Measurements from ENCODE around the gene GALNT2.

DNA sequence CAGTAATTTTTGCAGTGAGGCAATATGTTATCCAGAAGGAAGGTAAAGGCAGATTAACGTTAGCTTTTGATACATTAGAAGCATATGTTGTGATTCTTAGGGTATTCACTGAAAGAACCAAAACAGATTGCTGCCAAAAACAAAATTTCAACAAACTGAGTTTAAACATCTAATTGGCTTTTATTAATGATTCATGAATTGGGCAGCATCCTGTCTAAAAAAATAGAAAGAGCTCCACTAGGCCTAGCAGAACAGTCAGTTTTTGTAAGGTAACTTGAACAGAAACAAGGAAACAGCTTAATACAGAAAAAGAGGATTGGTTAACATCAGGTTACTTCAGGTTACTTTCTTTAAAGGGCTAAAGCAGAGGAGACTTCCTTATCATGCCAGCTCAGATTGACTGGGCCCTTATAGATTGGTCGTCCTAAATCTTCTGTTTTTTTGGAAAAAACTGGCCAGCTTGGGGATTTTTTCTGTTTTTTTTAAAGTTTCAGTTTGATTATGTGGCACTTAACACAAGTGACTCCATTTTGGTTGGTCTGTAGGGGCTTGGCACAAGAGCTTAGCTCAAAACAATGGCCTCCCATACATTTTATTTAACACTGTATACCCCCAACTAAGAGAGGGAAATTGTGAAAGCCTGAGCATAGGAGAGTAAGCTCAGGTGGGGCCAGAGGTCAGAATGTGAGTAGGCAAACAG lies 36.8 kb upstream of the GALNT2 start:
- no peak for TF ChIP-seq SETDB1 (IDR thresholded peaks at IDR 0.05; ENCODE audit: low read length)
- TF ChIP-seq HDAC2 (IDR thresholded peaks at IDR 0.05): no peak
- TF ChIP-seq SMC3 (conservative IDR thresholded peaks at IDR 0.05; ENCODE audit: insufficient read depth, low read depth, low read length): no peak
- TF ChIP-seq, protein P1, sequence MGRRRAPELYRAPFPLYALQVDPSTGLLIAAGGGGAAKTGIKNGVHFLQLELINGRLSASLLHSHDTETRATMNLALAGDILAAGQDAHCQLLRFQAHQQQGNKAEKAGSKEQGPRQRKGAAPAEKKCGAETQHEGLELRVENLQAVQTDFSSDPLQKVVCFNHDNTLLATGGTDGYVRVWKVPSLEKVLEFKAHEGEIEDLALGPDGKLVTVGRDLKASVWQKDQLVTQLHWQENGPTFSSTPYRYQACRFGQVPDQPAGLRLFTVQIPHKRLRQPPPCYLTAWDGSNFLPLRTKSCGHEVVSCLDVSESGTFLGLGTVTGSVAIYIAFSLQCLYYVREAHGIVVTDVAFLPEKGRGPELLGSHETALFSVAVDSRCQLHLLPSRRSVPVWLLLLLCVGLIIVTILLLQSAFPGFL (CRISPR knock-in tag; IDR thresholded peaks at IDR 0.05): no peak
- no peak for TF ChIP-seq MAFK (IDR thresholded peaks at IDR 0.05; ENCODE audit: low read length)
- no peak for TF ChIP-seq BRCA1 (IDR thresholded peaks at IDR 0.05)
- TF ChIP-seq BRCA1 (CRISPR knock-in tag; IDR thresholded peaks at IDR 0.05): no peak
- TF ChIP-seq EGR1 (conservative IDR thresholded peaks at IDR 0.05): no peak

Measured in K562 (cell line).